GM12878 (cell line): ENCODE measurements around the gene PATJ. TPM values are rescaled to one million over a fixed set of nuclear protein-coding genes. Genes with fewer than 3 reads are reported as not detected.

Source experiments
- ATAC-seq: fragments of 200-7000 bp; cut with Tn5 transposase; 3 replicates; pipeline ENCODE4 v1.9.1; 2020; ENCODE audit warnings: mild to moderate bottlenecking, moderate library complexity
- BruUV-seq: library from RNA; stranded (reverse); fragments of 400-500 nt; replicated peaks from 2 replicates; lab custom pipeline; 2021; lab: Mats Ljungman, UMichigan
- CTCF ChIA-PET: fragments of 300-600 bp; sonication (Branson Sonifier 250); formaldehyde crosslinking; extraction: SDS; loops from one replicate; lab custom pipeline; 2021; ENCODE audit warnings: inconsistent platforms; lab: Yijun Ruan, JAX
- POLR2A ChIA-PET: fragments of 350-600 bp; formaldehyde crosslinking; extraction: SDS; loops from one replicate; lab custom pipeline; 2021; ENCODE audit warnings: inconsistent platforms; lab: Charles Lee
- RAD21 ChIA-PET: fragments of 300-600 bp; sonication (Branson Sonifier 250); formaldehyde crosslinking; loops from one replicate; lab custom pipeline; 2023; ENCODE audit warnings: antibody characterized with exemption; ENCODE audit not compliant: unreplicated experiment; lab: Charles Lee
- SMC1A ChIA-PET: fragments of 300-600 bp; sonication (Branson Sonifier 250); formaldehyde crosslinking; loops from one replicate; lab custom pipeline; 2023; ENCODE audit not compliant: unreplicated experiment, uncharacterized antibody; lab: Charles Lee
- DNase-seq: peaks from one replicate; pipeline ENCODE4 v3.0.0-alpha.2; 2011; ENCODE audit warnings: low read depth, low spot score
- FAIRE-seq: peaks from 3 replicates; lab custom pipeline; 2011; peaks lifted over from hg19 to GRCh38; lab: Jason Lieb, UNC
- H2AFZ ChIP-seq: 2 replicates; pipeline ENCODE4 v1.6.0; 2011; ENCODE audit warnings: low read depth, low read length, control low read depth; ENCODE audit not compliant: control insufficient read depth
- H3K27ac ChIP-seq: 2 replicates; pipeline ENCODE4 v1.5.1; 2011; ENCODE audit warnings: control low read depth; ENCODE audit not compliant: control insufficient read depth, insufficient read depth
- H3K27me3 ChIP-seq, 2 experiments: replicated peaks in 1 of 2; 2 replicates each; pipeline versions ENCODE4 v1.6.0 to v1.6.1; 2011; ENCODE audit warnings: low read length in 1 of 2; ENCODE audit not compliant: control insufficient read depth in 2 of 2, insufficient read depth in 2 of 2
- H3K36me3 ChIP-seq, 2 experiments: 2 replicates each; pipeline ENCODE4 v1.5.1; 2011; ENCODE audit warnings: low read length in 1 of 2; ENCODE audit not compliant: control insufficient read depth in 2 of 2, insufficient read depth in 2 of 2
- H3K4me1 ChIP-seq: 2 replicates; pipeline ENCODE4 v1.6.1; 2011; ENCODE audit warnings: mild to moderate bottlenecking, low read length, moderate library complexity, mixed read lengths; ENCODE audit not compliant: control insufficient read depth, insufficient read depth
- H3K4me2 ChIP-seq: 2 replicates; pipeline ENCODE4 v1.6.0; 2011; ENCODE audit warnings: control low read depth; ENCODE audit not compliant: control insufficient read depth, insufficient read depth
- H3K4me3 ChIP-seq: fragments of 200-600 bp; sonication (generic); 2 replicates; pipeline ENCODE4 v1.5.1; 2016
- H3K79me2 ChIP-seq: 2 replicates; pipeline ENCODE4 v1.6.0; 2011; ENCODE audit warnings: low read length; ENCODE audit not compliant: control insufficient read depth, insufficient read depth
- H3K9ac ChIP-seq: 2 replicates; pipeline ENCODE4 v1.8.0; 2011; ENCODE audit warnings: low read length, control low read depth, mixed read lengths; ENCODE audit not compliant: control insufficient read depth, insufficient read depth
- H3K9me3 ChIP-seq: replicated peaks from 3 replicates; pipeline ENCODE4 v1.5.1; 2011; ENCODE audit warnings: mild to moderate bottlenecking, low read length; ENCODE audit not compliant: control insufficient read depth, insufficient read depth
- H4K20me1 ChIP-seq: 2 replicates; pipeline ENCODE4 v1.6.0; 2011; ENCODE audit not compliant: control insufficient read depth, insufficient read depth
- CHD4 ChIP-seq: fragments of 200-600 bp; sonication (generic); IDR thresholded peaks from 2 replicates; pipeline ENCODE4 v1.6.1; 2016; ENCODE audit warnings: mild to moderate bottlenecking
- EGR1 ChIP-seq, 2 experiments: IDR thresholded peaks; 1 replicate in 1 of 2; 2 replicates in 1 of 2; pipeline ENCODE4 v1.6.1; 2011 to 2012; ENCODE audit warnings: low read depth in 2 of 2, low read length in 2 of 2, borderline replicate concordance in 1 of 2, mild to moderate bottlenecking in 1 of 2, moderate library complexity in 1 of 2
- FOXM1 ChIP-seq: IDR thresholded peaks from 2 replicates; pipeline ENCODE4 v1.6.1; 2012; ENCODE audit warnings: low read depth, mild to moderate bottlenecking, inconsistent platforms, low read length, moderate library complexity
- MEF2B ChIP-seq: fragments of 450-650 bp; IDR thresholded peaks from 2 replicates; pipeline ENCODE4 v1.6.1; 2018; ENCODE audit warnings: mild to moderate bottlenecking, moderate library complexity; ENCODE audit not compliant: partially characterized antibody, poor library complexity, severe bottlenecking
- MYB ChIP-seq: fragments of 150-350 bp; IDR thresholded peaks from 2 replicates; pipeline ENCODE4 v1.6.1; 2014; ENCODE audit warnings: mild to moderate bottlenecking, low read depth, low read length, borderline replicate concordance
- RAD51 ChIP-seq: fragments of 450-650 bp; IDR thresholded peaks from 2 replicates; pipeline ENCODE4 v1.6.1; 2016; ENCODE audit warnings: moderate library complexity, mild to moderate bottlenecking, inconsistent platforms
- RFX5 ChIP-seq: IDR thresholded peaks from 2 replicates; pipeline ENCODE4 v1.6.1; 2011; ENCODE audit warnings: low read depth, low read length, improper control_type of control experiment
- SUZ12 ChIP-seq: fragments of 200-600 bp; sonication (generic); IDR thresholded peaks from one replicate; pipeline ENCODE4 v1.6.1; 2018; ENCODE audit warnings: antibody characterized with exemption, mild to moderate bottlenecking; ENCODE audit not compliant: unreplicated experiment
- TARDBP ChIP-seq: IDR thresholded peaks from 2 replicates; pipeline ENCODE4 v1.6.1; 2016; ENCODE audit warnings: borderline replicate concordance
- TBL1XR1 ChIP-seq: IDR thresholded peaks from 2 replicates; pipeline ENCODE4 v1.6.1; 2012; ENCODE audit warnings: low read depth, low read length, improper control_type of control experiment
- WRNIP1 ChIP-seq: IDR thresholded peaks from 2 replicates; pipeline ENCODE4 v1.6.1; 2011; ENCODE audit warnings: low read depth, low read length, improper control_type of control experiment, borderline replicate concordance
- WGBS: methylation state at CpG from one replicate; pipeline ENCODE4 v1.1.6; 2016; ENCODE audit warnings: low lambda C conversion rate; ENCODE audit not compliant: insufficient replicate concordance, insufficient coverage; ENCODE audit errors: missing lambda C conversion rate; 5-methylcytosine and 5-hydroxymethylcytosine counted together
- in situ Hi-C: fragments of 300-500 bp; cut with MboI; formaldehyde crosslinking; loops from 9 replicates; pipeline ENCODE4 v1.14.3; 2018; ENCODE audit warnings: mixed read lengths
- intact Hi-C: fragments of 100-400 bp; cut with micrococcal nuclease; formaldehyde crosslinking; loops from one replicate; pipeline ENCODE4 v1.14.2; 2022; ENCODE audit not compliant: unreplicated experiment
- polyA plus RNA-seq, 11 experiments: library from polyadenylated mRNA; depleted of rRNA in 4 of 11; unstranded in 6 of 11; stranded (reverse) in 5 of 11; fragments of >200 nt; fragmentation: Nextera tagmentation in 4 of 11; fragmentation: Illumina TruSeq in 1 of 11; extraction: Ambion mirVana in 4 of 11; extraction: Trizol in 1 of 11; gene quantifications; 1 replicate in 1 of 11; 2 replicates in 10 of 11; pipeline versions ENCODE4 v1.2.1 to v1.2.3, GENCODE V29; 2011 to 2016; ENCODE audit warnings: inconsistent platforms in 2 of 11, missing spikeins in 2 of 11, low read depth in 1 of 11
- total RNA-seq, 4 experiments: library from RNA; depleted of rRNA in 3 of 4; stranded (reverse); fragments of >200 nt in 3 of 4; fragmentation: Illumina TruSeq in 1 of 4; extraction: Trizol in 1 of 4; gene quantifications; 2 replicates each; pipeline versions ENCODE4 v1.2.1 to v1.2.3, GENCODE V29; 2013 to 2021
- TF ChIP-seq, protein P1 (sequence below): IDR thresholded peaks from 2 replicates; pipeline ENCODE4 v1.6.1; 2012; ENCODE audit warnings: low read depth, low read length, improper control_type of control experiment
- TF ChIP-seq, protein P2 (sequence below): IDR thresholded peaks from 2 replicates; pipeline ENCODE4 v1.6.1; 2011; ENCODE audit warnings: low read depth, low read length, improper control_type of control experiment, borderline replicate concordance
- TF ChIP-seq, protein P3 (sequence below): fragments of 450-650 bp; IDR thresholded peaks from 2 replicates; pipeline ENCODE4 v1.6.1; 2018; ENCODE audit warnings: mild to moderate bottlenecking, low read depth, moderate library complexity; ENCODE audit not compliant: partially characterized antibody

The PATJ gene
- total and polyA plus RNA-seq, 10 of the 15 experiments (the other 5 are each of a cell fraction or from before 2014, with no cell fraction given): 2.8 to 13.9 (median 6.9) TPM

DNA sequence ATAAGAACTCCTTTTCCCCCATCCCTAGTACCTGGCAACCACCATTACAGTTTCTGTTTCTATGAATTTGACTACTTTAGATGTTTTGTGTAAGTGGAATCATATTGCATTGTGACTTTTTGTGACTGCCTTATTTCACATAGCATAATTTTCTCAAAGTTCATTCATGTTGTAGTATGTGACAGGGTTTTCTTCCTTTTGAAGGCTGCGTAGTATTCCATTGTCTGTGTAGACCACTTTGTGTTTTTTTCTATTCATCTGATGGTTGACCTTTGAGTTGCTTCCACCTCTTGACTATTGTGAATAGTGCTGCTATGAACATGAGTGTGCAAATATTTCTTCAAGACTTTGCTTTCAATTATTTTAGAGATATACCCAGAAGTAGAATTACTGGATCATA is 226.6 kb downstream of the PATJ start:
- ChIA-PET CTCF (no interaction called here), RAD21 (no interaction called here)
- no peaks in the 10 kb centered on the region for H3K27me3 ChIP-seq
- no peaks in the 10 kb centered on the region for H3K79me2 ChIP-seq
- no peak for DNase-seq
- intact Hi-C loops: no loop called here
- H4K20me1 ChIP-seq: no peaks in the 10 kb centered on the region
- H3K27ac ChIP-seq: no peak overlapping the region
- H3K4me1 ChIP-seq: no peaks in the 10 kb centered on the region
- no TSS peak for BruUV-seq
- in situ Hi-C loops: no loop called here
- TF ChIP-seq CHD4 (no peak), WRNIP1 (no peak), MEF2B (no peak), SUZ12 (no peak)
- TF ChIP-seq, all 136 proteins: peak for 0
- Histone ChIP-seq H3K9ac (no peak overlapping the region), H3K4me2 (no peak overlapping the region), H3K4me3 (no peak overlapping the region), H3K9me3 (no peaks in the 10 kb centered on the region), H2AFZ (no peak overlapping the region), H3K36me3 (no peaks in the 10 kb centered on the region)
- ATAC-seq: no peak
- ChIA-PET SMC1A (no interaction called here), POLR2A (no interaction called here)
- FAIRE-seq: no peak
- 95% methylated on average over 1 of the region's 1 CpG for WGBS

DNA sequence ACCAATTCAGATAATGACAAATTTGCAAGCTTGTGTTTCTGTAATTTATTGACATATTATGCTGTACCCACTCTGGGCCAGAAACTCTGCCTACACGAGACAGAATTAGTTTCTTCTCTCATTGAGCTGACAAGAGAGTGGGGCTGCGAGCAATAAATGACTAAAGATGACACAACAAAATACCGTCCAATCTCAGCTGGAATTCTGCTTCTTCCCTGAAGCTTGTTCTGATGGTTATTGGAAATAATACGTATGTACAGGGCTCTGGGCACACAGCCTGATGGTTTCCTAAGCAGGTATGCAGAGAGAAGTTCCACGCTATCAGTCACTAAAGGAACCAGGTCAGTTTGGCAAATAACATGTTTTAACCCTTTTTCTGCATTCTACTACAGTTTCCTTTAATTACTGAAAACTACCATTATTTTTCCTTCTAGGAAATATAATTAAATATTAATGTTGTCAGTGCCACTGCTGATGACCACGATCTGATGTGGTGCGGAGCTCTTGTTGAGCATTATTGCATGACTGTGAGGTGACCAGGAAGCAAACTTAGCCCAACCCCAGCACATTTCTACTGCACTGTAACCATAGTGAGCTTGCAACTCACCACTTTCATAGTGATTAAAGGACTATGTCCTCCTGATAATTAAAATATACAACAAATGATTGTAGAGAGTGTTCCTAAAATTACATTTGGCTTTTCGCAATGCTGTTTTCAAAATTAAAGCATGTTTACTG is 231.0 kb downstream of the PATJ start:
- no peak overlapping the region for H3K4me3 ChIP-seq
- WGBS: 68% methylated on average over 8 of the region's 8 CpGs
- ChIA-PET RAD21 (no interaction called here), SMC1A (interaction anchor here (0.9 to 1.3 kb wide), 2 partner anchors 17 to 22 kb away, joined by 3 to 4 read pairs; no protein-coding TSS in a partner anchor), POLR2A (no interaction called here), CTCF (interaction anchor here (0.9 to 1.2 kb wide), 2 partner anchors 9 to 202 kb away, joined by 3 read pairs; no protein-coding TSS in a partner anchor)
- BruUV-seq: no TSS peak
- ATAC-seq (no peak), FAIRE-seq (no peak), DNase-seq (no peak)
- no peak overlapping the region for H2AFZ ChIP-seq
- H3K27me3 ChIP-seq: no peaks in the 10 kb centered on the region
- no peaks in the 10 kb centered on the region for H4K20me1 ChIP-seq
- H3K4me1 ChIP-seq: no peaks in the 10 kb centered on the region
- intact Hi-C loops: no loop called here
- no peak overlapping the region for H3K4me2 ChIP-seq
- H3K79me2 ChIP-seq: no peaks in the 10 kb centered on the region
- H3K27ac ChIP-seq: no peak overlapping the region
- in situ Hi-C loops: no loop called here
- H3K36me3 ChIP-seq: no peaks in the 10 kb centered on the region
- H3K9me3 ChIP-seq: no peaks in the 10 kb centered on the region
- no peak overlapping the region for H3K9ac ChIP-seq
- no peak for TF ChIP-seq FOXM1
- no peak for TF ChIP-seq TARDBP
- TF ChIP-seq, protein P1, sequence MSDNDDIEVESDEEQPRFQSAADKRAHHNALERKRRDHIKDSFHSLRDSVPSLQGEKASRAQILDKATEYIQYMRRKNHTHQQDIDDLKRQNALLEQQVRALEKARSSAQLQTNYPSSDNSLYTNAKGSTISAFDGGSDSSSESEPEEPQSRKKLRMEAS: no peak
- no peak for TF ChIP-seq RAD51
- no peak for TF ChIP-seq TBL1XR1
- no peak for TF ChIP-seq EGR1 (IDR thresholded peaks at IDR 0.05; ENCODE audit: borderline replicate concordance in 1 of 2, low read depth in 2 of 2, low read length in 2 of 2)
- no peak for TF ChIP-seq MYB
- TF ChIP-seq, protein P2, sequence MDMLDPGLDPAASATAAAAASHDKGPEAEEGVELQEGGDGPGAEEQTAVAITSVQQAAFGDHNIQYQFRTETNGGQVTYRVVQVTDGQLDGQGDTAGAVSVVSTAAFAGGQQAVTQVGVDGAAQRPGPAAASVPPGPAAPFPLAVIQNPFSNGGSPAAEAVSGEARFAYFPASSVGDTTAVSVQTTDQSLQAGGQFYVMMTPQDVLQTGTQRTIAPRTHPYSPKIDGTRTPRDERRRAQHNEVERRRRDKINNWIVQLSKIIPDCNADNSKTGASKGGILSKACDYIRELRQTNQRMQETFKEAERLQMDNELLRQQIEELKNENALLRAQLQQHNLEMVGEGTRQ: no peak
- TF ChIP-seq RFX5: no peak
- TF ChIP-seq, protein P3, sequence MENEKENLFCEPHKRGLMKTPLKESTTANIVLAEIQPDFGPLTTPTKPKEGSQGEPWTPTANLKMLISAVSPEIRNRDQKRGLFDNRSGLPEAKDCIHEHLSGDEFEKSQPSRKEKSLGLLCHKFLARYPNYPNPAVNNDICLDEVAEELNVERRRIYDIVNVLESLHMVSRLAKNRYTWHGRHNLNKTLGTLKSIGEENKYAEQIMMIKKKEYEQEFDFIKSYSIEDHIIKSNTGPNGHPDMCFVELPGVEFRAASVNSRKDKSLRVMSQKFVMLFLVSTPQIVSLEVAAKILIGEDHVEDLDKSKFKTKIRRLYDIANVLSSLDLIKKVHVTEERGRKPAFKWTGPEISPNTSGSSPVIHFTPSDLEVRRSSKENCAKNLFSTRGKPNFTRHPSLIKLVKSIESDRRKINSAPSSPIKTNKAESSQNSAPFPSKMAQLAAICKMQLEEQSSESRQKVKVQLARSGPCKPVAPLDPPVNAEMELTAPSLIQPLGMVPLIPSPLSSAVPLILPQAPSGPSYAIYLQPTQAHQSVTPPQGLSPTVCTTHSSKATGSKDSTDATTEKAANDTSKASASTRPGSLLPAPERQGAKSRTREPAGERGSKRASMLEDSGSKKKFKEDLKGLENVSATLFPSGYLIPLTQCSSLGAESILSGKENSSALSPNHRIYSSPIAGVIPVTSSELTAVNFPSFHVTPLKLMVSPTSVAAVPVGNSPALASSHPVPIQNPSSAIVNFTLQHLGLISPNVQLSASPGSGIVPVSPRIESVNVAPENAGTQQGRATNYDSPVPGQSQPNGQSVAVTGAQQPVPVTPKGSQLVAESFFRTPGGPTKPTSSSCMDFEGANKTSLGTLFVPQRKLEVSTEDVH: no peak
